Astrocyte of the cerebellum (primary cell): ENCODE measurements around the gene CNIH2.
A peak's percentile ranks its signal among the peaks of the same experiment; 100 is the strongest.
"Not testable (repeated sequence)": the region's sequence is repeated elsewhere in the genome, so short reads cannot be mapped to it uniquely, and the experiment has no call there.

ENCODE experiments used
- DNase-seq: peaks from one replicate; pipeline ENCODE4 v3.0.0-alpha.2; 2011; ENCODE audit warnings: low read depth
- H3K4me3 ChIP-seq: 2 replicates; pipeline ENCODE4 v1.5.1; 2011; ENCODE audit warnings: mild to moderate bottlenecking, low read depth, low read length, moderate library complexity
- CTCF ChIP-seq: IDR thresholded peaks from 2 replicates; pipeline ENCODE4 v1.5.1; 2012; ENCODE audit warnings: low read length, low read depth, moderate library complexity, mild to moderate bottlenecking; ENCODE audit errors: missing control alignments
- in situ Hi-C: cut with HindIII; loops from 2 replicates; pipeline ENCODE4 v1.10.0; 2017; ENCODE audit warnings: low sequenced_read_pairs

CNIH2 gene

DNA sequence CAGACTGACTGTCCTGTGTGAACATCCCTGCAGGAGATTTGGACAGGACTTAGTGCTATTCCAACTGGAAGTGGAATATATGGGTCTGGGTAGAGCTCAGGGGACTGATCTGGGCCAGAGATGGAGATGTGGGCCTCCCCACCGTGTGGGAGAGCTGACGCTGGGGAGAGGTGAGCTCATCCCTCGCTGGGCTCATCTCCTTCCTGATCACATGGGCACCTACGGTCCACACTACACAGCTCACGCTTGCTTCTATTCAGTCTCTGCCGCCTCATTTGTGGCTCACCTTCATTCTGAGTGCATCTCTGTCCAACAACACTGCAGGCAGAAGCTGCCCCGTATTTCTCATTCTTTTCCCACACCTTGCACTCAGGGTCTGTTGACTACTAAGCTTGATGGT is 26.2 kb upstream of the CNIH2 start:
- DNase-seq, result no peak
- in situ Hi-C loops, result no loop called here
- TF ChIP-seq CTCF, result no peak
- no peak overlapping the region for H3K4me3 ChIP-seq

GRCh38 chr11:66253081-66253480 is 24.9 kb upstream of the CNIH2 start:
- DNase-seq, in situ Hi-C loops: not testable (repeated sequence)

DNA sequence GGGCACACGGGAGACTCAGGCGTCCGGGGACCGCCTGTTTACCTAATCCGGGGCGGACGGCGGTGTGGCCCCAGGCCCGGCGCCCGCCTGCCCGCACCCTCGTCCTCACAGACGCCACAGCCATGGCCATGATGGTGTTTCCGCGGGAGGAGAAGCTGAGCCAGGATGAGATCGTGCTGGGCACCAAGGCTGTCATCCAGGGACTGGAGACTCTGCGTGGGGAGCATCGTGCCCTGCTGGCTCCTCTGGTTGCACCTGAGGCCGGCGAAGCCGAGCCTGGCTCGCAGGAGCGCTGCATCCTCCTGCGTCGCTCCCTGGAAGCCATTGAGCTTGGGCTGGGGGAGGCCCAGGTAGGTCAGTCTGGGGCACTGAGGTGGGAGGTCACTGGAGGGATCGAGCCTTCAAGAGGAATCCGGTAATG is 19.5 kb upstream of the CNIH2 start:
- DNase-seq, result no peak
- in situ Hi-C loops, result no loop called here
- peak overlapping the region; percentile 95 for H3K4me3 ChIP-seq
- TF ChIP-seq CTCF, result no peak

More at GRCh38 chr11:66253081-66253480, 24.9 kb upstream of the CNIH2 start:
- H3K4me3 ChIP-seq, result not testable (repeated sequence)

- in situ Hi-C loops, result no loop called here
- no peak for DNase-seq
- H3K4me3 ChIP-seq, result no peak overlapping the region
- no peak for TF ChIP-seq CTCF
Measured at GRCh38 chr11:66259225-66259624, 18.8 kb upstream of the CNIH2 start.

GRCh38 chr11:66259956-66260355 is 18.0 kb upstream of the CNIH2 start:
- no peak overlapping the region for H3K4me3 ChIP-seq
- no peak for TF ChIP-seq CTCF
- in situ Hi-C loops, result no loop called here
- DNase-seq, result no peak

GRCh38 chr11:66261578-66261977 is 16.4 kb upstream of the CNIH2 start:
- no peak for DNase-seq
- in situ Hi-C loops, result no loop called here

GRCh38 chr11:66262191-66262590 is 15.8 kb upstream of the CNIH2 start:
- no peak for TF ChIP-seq CTCF
- H3K4me3 ChIP-seq, result no peak overlapping the region
- DNase-seq, result no peak
- in situ Hi-C loops, result no loop called here

More at GRCh38 chr11:66261578-66261977, 16.4 kb upstream of the CNIH2 start:
- no peak for TF ChIP-seq CTCF
- H3K4me3 ChIP-seq, result no peak overlapping the region
